Activated CD8-positive, alpha-beta memory T cell treated with anti-CD3 and anti-CD28 coated beads for 24 hours (primary cell): Measurements from ENCODE around the gene PCDHB14.
"Not testable (repeated sequence)": the region's sequence is repeated elsewhere in the genome, so short reads cannot be mapped to it uniquely, and the experiment has no call there.

ENCODE experiments used
- DNase-seq: peaks from one replicate; pipeline ENCODE4 v3.0.0-alpha.2; 2020

PCDHB14 gene

GRCh38 chr5:141223112-141223783, at the start of gene PCDHB14:
TSS of gene PCDHB14 (plus strand) at chr5:141223343. CDS start at chr5:141223506, 163 bp downstream.
- no peak for DNase-seq

GRCh38 chr5:141174291-141175104, 48.6 kb upstream of the PCDHB14 start:
- DNase-seq: not testable (repeated sequence)

GRCh38 chr5:141175933-141176332, 47.2 kb upstream of the PCDHB14 start:
- no peak for DNase-seq

GRCh38 chr5:141177577-141178191, 45.5 kb upstream of the PCDHB14 start, which contains the start of gene PCDHB8:
TSS of gene PCDHB8 (plus strand) at chr5:141177790. CDS start at chr5:141178035, 245 bp downstream.
- DNase-seq: not testable (repeated sequence)

- DNase-seq: not testable (repeated sequence)
Observed at GRCh38 chr5:141179371-141179770, 43.8 kb upstream of the PCDHB14 start.

- not testable (repeated sequence) for DNase-seq
Observed at GRCh38 chr5:141179876-141180275, 43.3 kb upstream of the PCDHB14 start.

- DNase-seq: no peak
Observed at GRCh38 chr5:141180313-141180712, 42.8 kb upstream of the PCDHB14 start.

GRCh38 chr5:141182248-141182647, 40.9 kb upstream of the PCDHB14 start, which contains the start of gene PCDHB16:
TSS of gene PCDHB16 (plus strand) at chr5:141182387. CDS start at chr5:141182560, 173 bp downstream.
- no peak for DNase-seq

- not testable (repeated sequence) for DNase-seq
Observed at GRCh38 chr5:141184117-141184855, 38.9 kb upstream of the PCDHB14 start.

GRCh38 chr5:141186897-141187512, 36.1 kb upstream of the PCDHB14 start, which contains the start of gene PCDHB9:
TSS of gene PCDHB9 (plus strand) at chr5:141187161. CDS start at chr5:141187319, 158 bp downstream.
- DNase-seq: no peak

GRCh38 chr5:141188682-141189081, 34.5 kb upstream of the PCDHB14 start:
- DNase-seq: not testable (repeated sequence)

GRCh38 chr5:141189131-141189530, 34.0 kb upstream of the PCDHB14 start:
- DNase-seq: not testable (repeated sequence)

GRCh38 chr5:141192110-141192725, 30.9 kb upstream of the PCDHB14 start, which contains the start of gene PCDHB10:
TSS of gene PCDHB10 (plus strand) at chr5:141192353. CDS start at chr5:141192553, 200 bp downstream.
- DNase-seq: no peak

- not testable (repeated sequence) for DNase-seq
Observed at GRCh38 chr5:141194332-141194731, 28.8 kb upstream of the PCDHB14 start.

GRCh38 chr5:141196363-141196762, 26.8 kb upstream of the PCDHB14 start:
- DNase-seq: no peak

- DNase-seq: no peak
Observed at GRCh38 chr5:141199359-141200235, 23.5 kb upstream of the PCDHB14 start, which contains the start of gene PCDHB11. TSS of gene PCDHB11 (plus strand) at chr5:141199627. CDS start at chr5:141199775, 148 bp downstream.

- DNase-seq: not testable (repeated sequence)
Observed at GRCh38 chr5:141201126-141201525, 22.0 kb upstream of the PCDHB14 start.

GRCh38 chr5:141201646-141202045, 21.5 kb upstream of the PCDHB14 start:
- not testable (repeated sequence) for DNase-seq

GRCh38 chr5:141208478-141208877, 14.7 kb upstream of the PCDHB14 start, which contains the start of gene PCDHB12:
TSS of gene PCDHB12 (plus strand) at chr5:141208719. CDS start at chr5:141208908, 189 bp downstream.
- no peak for DNase-seq

GRCh38 chr5:141210281-141210680, 12.9 kb upstream of the PCDHB14 start:
- DNase-seq: not testable (repeated sequence)
